Heart right ventricle (tissue), 16 donors: ENCODE results near the gene GBE1. TPM values are rescaled to one million over a fixed set of nuclear protein-coding genes. Genes with fewer than 3 reads are reported as not detected.

Experiments used
- ATAC-seq, 8 donors: fragments of 200-7000 bp; cut with Tn5 transposase; one replicate each; pipeline ENCODE4 v1.9.1; 2020; ENCODE audit warnings: mild to moderate bottlenecking in 8 of 8, moderate library complexity in 8 of 8, moderate number of reproducible peaks in 1 of 8
- DNase-seq, 2 donors: peaks; one replicate each; pipeline ENCODE4 v3.0.0-alpha.2; 2020
- H3K27ac ChIP-seq, 10 donors: fragments of 200-600 bp; sonication (generic) in 2 of 10; one replicate each; pipeline versions ENCODE4 v1.5.0 to v1.8.0; 2020 to 2022; ENCODE audit warnings: mild to moderate bottlenecking in 3 of 10
- H3K27me3 ChIP-seq, 7 donors: fragments of 200-600 bp; one replicate each; pipeline ENCODE4 v1.8.0; 2021 to 2022; ENCODE audit warnings: mild to moderate bottlenecking in 2 of 7
- H3K36me3 ChIP-seq, 9 donors: fragments of 200-600 bp; sonication (generic) in 1 of 9; one replicate each; pipeline versions ENCODE4 v1.5.0 to v1.8.0; 2020 to 2022; ENCODE audit warnings: mild to moderate bottlenecking in 2 of 9
- H3K4me1 ChIP-seq, 9 donors: fragments of 200-600 bp; sonication (generic) in 1 of 9; one replicate each; pipeline versions ENCODE4 v1.5.0 to v1.8.0; 2020 to 2022; ENCODE audit warnings: mild to moderate bottlenecking in 4 of 9
- H3K4me3 ChIP-seq, 10 donors: fragments of 200-600 bp; sonication (generic) in 2 of 10; one replicate each; pipeline versions ENCODE4 v1.5.0 to v1.8.0; 2020 to 2022; ENCODE audit warnings: mild to moderate bottlenecking in 7 of 10, moderate library complexity in 2 of 10
- H3K9me3 ChIP-seq, 11 donors: fragments of 200-600 bp in 10 of 11; sonication (generic) in 2 of 11; one replicate each; pipeline versions ENCODE4 v1.5.0 to v1.8.0; 2013 to 2022; ENCODE audit warnings: mild to moderate bottlenecking in 2 of 11, control low read depth in 1 of 11, moderate library complexity in 1 of 11
- WGBS, 2 donors: extraction: QIAGEN DNeasy Blood & Tissue Kit; methylation state at CpG; one replicate each; pipeline ENCODE4 v1.1.7; 2013; ENCODE audit warnings: inconsistent platforms in 1 of 2; 5-methylcytosine and 5-hydroxymethylcytosine counted together
- intact Hi-C, 10 donors: fragments of 100-400 bp; cut with DNase I; formaldehyde crosslinking; loops; one replicate each; pipeline versions ENCODE4 v1.11.1 to v1.14.2; 2022
- polyA plus RNA-seq, 2 donors: library from polyadenylated mRNA; stranded (reverse); fragments of 200-250 nt; gene quantifications; one replicate each; pipeline ENCODE4 v1.2.3, GENCODE V29; 2013
- total RNA-seq, 10 donors: library from RNA; stranded (reverse); fragmentation: NEBNext Ultra II Directional in 3 of 10; extraction: Animal tissue kit (Norgen Biotek cat#: 25700) in 3 of 10; gene quantifications; one replicate each; pipeline versions ENCODE4 v1.2.1 to v1.2.4, GENCODE V29; 2021 to 2023
- TF ChIP-seq, protein P1 (sequence below), 9 donors: fragments of 200-600 bp; sonication (generic) in 2 of 9; IDR thresholded peaks; one replicate each; pipeline versions ENCODE4 v1.5.0 to v1.8.0; 2021 to 2022; ENCODE audit warnings: antibody characterized with exemption in 9 of 9, mild to moderate bottlenecking in 5 of 9, moderate library complexity in 1 of 9
- donor health status: Arrhythmogenic right ventricular cardiomyopathy.
- donor health status: ischemic (EF 13 %, LVEDD 7.1; RV severe dilation, severe dysfunction).
- donor health status: healthy with polysubstance abuse.
- donor health status: DM: no; HTN: yes; CAD: no.
- donor health status: DM: no; HTN: no; CAD: no.
- donor health status: ischemic (EF 25% LVEDD 6.9; RV normal size, moderate dysfunction).
- donor health status: ischemic (EF 25% LVEDD 5.7; RV mildly dilated, moderate dysfunction).
- donor health status: healthy.
- donor health status: DM: yes; HTN: yes; CAD: no.
- donor health status: Ischemic cardiomyopathy.
- donor health status: ischemic (EF 35%, LVEDD 5.7; RV mildly dilated, moderate dysfunction).
- donor health status: nonischemic (EF 11% LVEDD 7.7; RV severe dilation, severe dysfunction).
- donor health status: DM: yes; HTN: yes; CAD: no.
- donor health status: PGD.
- donor health status: ischemic (EF 29% LVEDD 5.4; RV normal size, mild dysfunction).
- donor health status: nonischemic (EF 23%, LVEDD 6.1; RV moderate dilation, normal function).

The GBE1 gene
- total and polyA plus RNA-seq, 12 donors, result 24.8 to 153 (median 98.8) TPM

DNA sequence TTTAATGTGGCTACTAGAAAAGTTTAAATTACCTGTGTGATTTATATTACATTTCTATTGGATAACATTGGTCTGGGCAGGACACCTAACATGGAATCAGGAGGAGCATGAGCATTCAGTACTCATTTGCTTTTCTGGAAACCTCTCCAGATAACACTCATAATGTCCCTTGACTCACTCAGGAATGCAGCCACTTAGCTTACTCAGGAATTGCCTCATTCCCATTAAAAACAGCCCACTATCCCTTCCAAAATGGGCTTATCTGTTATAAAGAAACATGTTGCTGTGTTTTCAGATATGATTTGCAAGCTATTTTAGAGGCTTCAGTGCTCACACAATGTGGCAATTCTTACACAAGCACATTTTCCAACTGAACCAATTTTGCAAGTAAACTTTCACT is 17.1 kb downstream of the GBE1 start:
- Histone ChIP-seq H3K4me3 (no peak overlapping the region), H3K4me1 (peaks cover 10 to 68% (median 53%) of the 10 kb centered on the region in 9 donors), H3K27ac (peak overlapping the region; percentile 9 to 87 (median 74)), H3K9me3 (no peaks in the 10 kb centered on the region), H3K36me3 (peaks cover 0 to 3% (median 0%) of the 10 kb centered on the region in 9 donors), H3K27me3 (no peaks in the 10 kb centered on the region)
- ATAC-seq (peak; percentile 71 to 95 (median 89)), DNase-seq (peak in 1 of 2 donors; percentile 40)
- intact Hi-C loops, result loop anchor here in 1 of 10 donors (2.0 kb wide), 1 partner anchor 14 kb away; no protein-coding TSS in a partner anchor
- TF ChIP-seq, protein P1, sequence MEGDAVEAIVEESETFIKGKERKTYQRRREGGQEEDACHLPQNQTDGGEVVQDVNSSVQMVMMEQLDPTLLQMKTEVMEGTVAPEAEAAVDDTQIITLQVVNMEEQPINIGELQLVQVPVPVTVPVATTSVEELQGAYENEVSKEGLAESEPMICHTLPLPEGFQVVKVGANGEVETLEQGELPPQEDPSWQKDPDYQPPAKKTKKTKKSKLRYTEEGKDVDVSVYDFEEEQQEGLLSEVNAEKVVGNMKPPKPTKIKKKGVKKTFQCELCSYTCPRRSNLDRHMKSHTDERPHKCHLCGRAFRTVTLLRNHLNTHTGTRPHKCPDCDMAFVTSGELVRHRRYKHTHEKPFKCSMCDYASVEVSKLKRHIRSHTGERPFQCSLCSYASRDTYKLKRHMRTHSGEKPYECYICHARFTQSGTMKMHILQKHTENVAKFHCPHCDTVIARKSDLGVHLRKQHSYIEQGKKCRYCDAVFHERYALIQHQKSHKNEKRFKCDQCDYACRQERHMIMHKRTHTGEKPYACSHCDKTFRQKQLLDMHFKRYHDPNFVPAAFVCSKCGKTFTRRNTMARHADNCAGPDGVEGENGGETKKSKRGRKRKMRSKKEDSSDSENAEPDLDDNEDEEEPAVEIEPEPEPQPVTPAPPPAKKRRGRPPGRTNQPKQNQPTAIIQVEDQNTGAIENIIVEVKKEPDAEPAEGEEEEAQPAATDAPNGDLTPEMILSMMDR (IDR thresholded peaks at IDR 0.05), result no peak

DNA sequence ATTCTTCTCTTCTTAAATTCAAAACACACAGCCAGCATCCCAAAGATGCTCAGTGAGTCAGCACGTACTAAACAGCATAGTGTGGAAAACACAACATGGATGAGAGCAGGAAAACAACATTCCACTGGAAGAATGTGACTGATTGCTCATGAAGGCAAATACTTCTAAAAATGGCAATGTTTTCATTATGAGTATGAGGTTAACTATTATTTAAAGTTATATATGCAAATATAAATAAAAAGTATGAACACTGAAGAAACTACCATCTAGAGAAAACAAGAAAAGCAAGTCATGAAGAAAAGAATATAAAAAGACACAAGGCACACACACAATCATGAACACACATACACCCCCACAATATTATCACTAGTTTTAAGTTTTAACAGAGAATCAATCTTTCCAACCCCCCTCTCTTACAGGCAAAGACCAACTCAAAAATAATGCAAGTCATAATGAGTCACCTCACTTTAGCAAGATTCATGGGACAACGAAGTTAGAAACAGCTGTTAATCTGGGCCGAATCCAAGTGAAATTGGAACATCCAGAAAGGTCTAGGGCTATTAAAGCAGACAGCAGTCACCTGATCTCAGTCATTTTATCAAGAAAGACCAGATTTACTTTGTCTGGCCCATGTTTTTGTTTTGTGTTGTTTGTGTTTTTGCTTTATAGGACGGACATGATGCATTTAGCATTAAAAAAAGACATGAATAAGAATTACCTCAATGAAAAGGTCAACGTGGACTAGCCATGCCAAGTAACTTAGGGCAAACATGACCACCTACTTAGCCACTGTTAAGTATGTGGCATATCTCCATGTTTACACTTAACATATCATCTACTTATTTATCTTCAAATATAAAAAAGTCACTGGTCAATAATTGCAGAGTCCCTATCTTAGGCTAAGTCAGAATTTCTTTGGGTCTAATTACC is 18.1 kb downstream of the GBE1 start:
- intact Hi-C loops, result loop anchor here in 1 of 10 donors (2.0 kb wide), 1 partner anchor 15 kb away; no protein-coding TSS in a partner anchor
- ATAC-seq (peak; percentile 43 to 73 (median 66)), DNase-seq (peak in 1 of 2 donors; percentile 46)
- peak overlapping the region; percentile 9 to 87 (median 74) for H3K27ac ChIP-seq
- 39 to 41% methylated on average over 5 of the region's 5 CpGs for WGBS, 2 donors
- H3K9me3 ChIP-seq, result no peaks in the 10 kb centered on the region
- no peaks in the 10 kb centered on the region for H3K27me3 ChIP-seq
- H3K36me3 ChIP-seq, result peaks cover 0 to 3% (median 0%) of the 10 kb centered on the region in 9 donors
- TF ChIP-seq, protein P1 (IDR thresholded peaks at IDR 0.05), result no peak
- no peak overlapping the region for H3K4me3 ChIP-seq
- H3K4me1 ChIP-seq, result peaks cover 10 to 68% (median 50%) of the 10 kb centered on the region in 9 donors

DNA sequence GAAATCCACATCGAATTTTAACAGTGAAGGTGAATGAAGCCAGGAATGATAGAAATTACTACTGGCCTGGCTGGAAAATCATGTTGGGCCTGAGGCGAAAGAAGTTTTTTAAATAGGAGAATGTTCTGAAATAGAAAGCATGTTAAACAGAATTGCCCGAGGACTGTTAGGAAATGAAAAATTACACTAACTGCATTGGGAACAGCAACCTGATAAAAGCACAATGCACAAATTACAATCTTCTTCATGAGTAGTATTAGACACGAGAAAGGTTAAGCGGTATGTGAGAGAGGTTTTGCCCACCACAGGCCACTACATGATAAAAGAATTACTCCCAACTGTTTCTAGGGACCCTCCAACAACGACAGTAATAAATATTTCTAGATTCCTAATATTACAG is 18.9 kb downstream of the GBE1 start:
- WGBS, 2 donors, result 63 to 80% methylated on average over 6 of the region's 6 CpGs
- DNase-seq (no peak), ATAC-seq (no peak)
- Histone ChIP-seq H3K27ac (peak overlapping the region; percentile 5 to 87 (median 74)), H3K9me3 (no peaks in the 10 kb centered on the region), H3K4me3 (no peak overlapping the region), H3K27me3 (no peaks in the 10 kb centered on the region), H3K36me3 (peaks cover 0 to 3% (median 0%) of the 10 kb centered on the region in 9 donors), H3K4me1 (peaks cover 10 to 68% (median 50%) of the 10 kb centered on the region in 9 donors)
- TF ChIP-seq, protein P1 (IDR thresholded peaks at IDR 0.05), result no peak
- intact Hi-C loops, result no loop called here

DNA sequence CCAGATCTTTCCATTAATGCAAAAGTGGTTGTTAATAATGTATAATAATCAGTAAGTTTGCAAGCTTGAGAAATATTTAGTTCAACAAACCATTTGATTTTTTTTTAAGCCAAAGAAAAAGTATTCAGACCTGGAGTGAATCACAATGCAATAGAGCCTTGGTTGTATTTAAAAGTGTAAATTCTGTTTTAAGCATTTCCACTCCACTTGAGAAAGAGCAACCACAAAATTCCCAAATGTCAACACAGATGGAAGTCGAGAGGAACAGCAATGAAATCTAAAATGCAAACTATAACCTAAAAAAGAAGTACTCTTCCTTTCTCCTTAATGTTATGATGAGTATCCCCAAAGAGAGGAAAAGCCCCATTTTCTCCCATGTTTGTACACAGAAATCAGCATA is 20.2 kb downstream of the GBE1 start:
- intact Hi-C loops, result no loop called here
- peaks cover 10 to 66% (median 50%) of the 10 kb centered on the region in 9 donors for H3K4me1 ChIP-seq
- no peaks in the 10 kb centered on the region for H3K27me3 ChIP-seq
- 31 to 40% methylated on average over 1 of the region's 1 CpG for WGBS, 2 donors
- H3K4me3 ChIP-seq, result no peak overlapping the region
- H3K9me3 ChIP-seq, result no peaks in the 10 kb centered on the region
- TF ChIP-seq, protein P1 (IDR thresholded peaks at IDR 0.05), result no peak
- DNase-seq (no peak), ATAC-seq (no peak)
- H3K36me3 ChIP-seq, result peaks cover 0 to 2% (median 0%) of the 10 kb centered on the region in 9 donors
- peak overlapping the region in 6 of 10 donors; percentile 0 to 87 (median 76) for H3K27ac ChIP-seq
